ENCODE results near the gene SH2D7. TPM values are rescaled to one million over a fixed set of nuclear protein-coding genes. Genes with fewer than 3 reads are reported as not detected.

Gene SH2D7
- total RNA-seq, 1 experiment from 2014 or later = 0.36 TPM

GRCh38 chr15:78067328-78068228, 24.8 kb upstream of the SH2D7 start:
- H3K27ac ChIP-seq = peak overlapping the region; percentile 18
- no peaks in the 10 kb centered on the region for H3K9me3 ChIP-seq (replicated peaks)
- no peak overlapping the region for H3K4me3 ChIP-seq
- H3K27me3 ChIP-seq = no peaks in the 10 kb centered on the region
- H3K4me1 ChIP-seq = peaks cover 74% of the 10 kb centered on the region
- peak; percentile 90 to 95 for DNase-seq
- H3K36me3 ChIP-seq = 0 out of 2 replicates have a peak, but pooled peaks cover 2% of the 10 kb centered on the region

DNA sequence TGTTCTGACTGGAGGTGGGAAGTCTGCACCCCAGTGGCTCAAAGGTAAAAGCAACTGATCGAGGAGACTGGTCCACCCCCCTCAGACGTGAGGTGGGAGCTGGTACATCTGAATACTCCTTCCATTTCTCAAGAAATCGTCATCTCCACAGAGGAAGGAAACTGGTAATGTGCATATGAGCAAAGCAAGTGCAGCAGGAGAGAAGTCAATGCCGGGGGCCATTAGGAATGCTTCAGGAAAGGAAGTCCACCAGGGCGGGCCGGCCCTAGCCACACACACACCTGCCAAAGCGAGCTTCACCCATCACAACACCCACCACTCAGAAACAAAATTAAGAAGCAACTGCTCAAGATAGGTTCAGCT, 23.3 kb upstream of the SH2D7 start:
- H3K4me3 ChIP-seq = no peak overlapping the region
- H3K36me3 ChIP-seq = 0 out of 2 replicates have a peak, but pooled peaks cover 2% of the 10 kb centered on the region
- H3K9me3 ChIP-seq (replicated peaks) = no peaks in the 10 kb centered on the region
- no peak for DNase-seq
- H3K4me1 ChIP-seq = peaks cover 83% of the 10 kb centered on the region
- no peaks in the 10 kb centered on the region for H3K27me3 ChIP-seq
- H3K27ac ChIP-seq = peak overlapping the region; percentile 18

GRCh38 chr15:78069462-78070029, 22.8 kb upstream of the SH2D7 start:
- H3K27ac ChIP-seq = no peak overlapping the region
- H3K36me3 ChIP-seq = 0 out of 2 replicates have a peak, but pooled peaks cover 2% of the 10 kb centered on the region
- no peak for DNase-seq
- no peak overlapping the region for H3K4me3 ChIP-seq
- H3K9me3 ChIP-seq (replicated peaks) = no peaks in the 10 kb centered on the region
- peaks cover 78% of the 10 kb centered on the region for H3K4me1 ChIP-seq
- H3K27me3 ChIP-seq = no peaks in the 10 kb centered on the region

- peaks cover 72% of the 10 kb centered on the region for H3K4me1 ChIP-seq
- DNase-seq = no peak
- no peak overlapping the region for H3K4me3 ChIP-seq
- 0 out of 2 replicates have a peak, but pooled peaks cover 2% of the 10 kb centered on the region for H3K36me3 ChIP-seq
- no peaks in the 10 kb centered on the region for H3K9me3 ChIP-seq (replicated peaks)
- no peak overlapping the region for H3K27ac ChIP-seq
- H3K27me3 ChIP-seq = no peaks in the 10 kb centered on the region
Measured at GRCh38 chr15:78070049-78070700, 22.2 kb upstream of the SH2D7 start.

- DNase-seq = no peak
- no peak overlapping the region for H3K4me3 ChIP-seq
- peaks cover 69% of the 10 kb centered on the region for H3K4me1 ChIP-seq
- no peak overlapping the region for H3K27ac ChIP-seq
- H3K27me3 ChIP-seq = no peaks in the 10 kb centered on the region
- no peaks in the 10 kb centered on the region for H3K9me3 ChIP-seq (replicated peaks)
- H3K36me3 ChIP-seq = 0 out of 2 replicates have a peak, but pooled peaks cover 2% of the 10 kb centered on the region
Measured at GRCh38 chr15:78071383-78071782, 21.0 kb upstream of the SH2D7 start.

GRCh38 chr15:78072080-78072892, 20.1 kb upstream of the SH2D7 start:
- Histone ChIP-seq H3K4me3 (no peak overlapping the region), H3K4me1 (peaks cover 61% of the 10 kb centered on the region)
- no peak for DNase-seq

GRCh38 chr15:78073046-78073787, 19.1 kb upstream of the SH2D7 start:
- Histone ChIP-seq H3K4me1 (peaks cover 53% of the 10 kb centered on the region), H3K27ac (no peak overlapping the region), H3K27me3 (no peaks in the 10 kb centered on the region), H3K36me3 (0 out of 2 replicates have a peak, but pooled peaks cover 2% of the 10 kb centered on the region), H3K9me3 (replicated peaks) (no peaks in the 10 kb centered on the region), H3K4me3 (no peak overlapping the region)
- DNase-seq = no peak

More at GRCh38 chr15:78072080-78072892, 20.1 kb upstream of the SH2D7 start:
- Histone ChIP-seq H3K27ac (no peak overlapping the region), H3K27me3 (no peaks in the 10 kb centered on the region), H3K36me3 (0 out of 2 replicates have a peak, but pooled peaks cover 2% of the 10 kb centered on the region), H3K9me3 (replicated peaks) (no peaks in the 10 kb centered on the region)

GRCh38 chr15:78075490-78076230, 16.7 kb upstream of the SH2D7 start:
- Histone ChIP-seq H3K27ac (peak overlapping the region; percentile 25; the same call in 1 of the 2 replicates), H3K9me3 (replicated peaks) (no peaks in the 10 kb centered on the region), H3K27me3 (no peaks in the 10 kb centered on the region), H3K36me3 (0 out of 2 replicates have a peak, but pooled peaks cover 2% of the 10 kb centered on the region), H3K4me3 (peak overlapping the region; percentile 100), H3K4me1 (peaks cover 36% of the 10 kb centered on the region)
- DNase-seq = peak; percentile 47 to 66

DNA sequence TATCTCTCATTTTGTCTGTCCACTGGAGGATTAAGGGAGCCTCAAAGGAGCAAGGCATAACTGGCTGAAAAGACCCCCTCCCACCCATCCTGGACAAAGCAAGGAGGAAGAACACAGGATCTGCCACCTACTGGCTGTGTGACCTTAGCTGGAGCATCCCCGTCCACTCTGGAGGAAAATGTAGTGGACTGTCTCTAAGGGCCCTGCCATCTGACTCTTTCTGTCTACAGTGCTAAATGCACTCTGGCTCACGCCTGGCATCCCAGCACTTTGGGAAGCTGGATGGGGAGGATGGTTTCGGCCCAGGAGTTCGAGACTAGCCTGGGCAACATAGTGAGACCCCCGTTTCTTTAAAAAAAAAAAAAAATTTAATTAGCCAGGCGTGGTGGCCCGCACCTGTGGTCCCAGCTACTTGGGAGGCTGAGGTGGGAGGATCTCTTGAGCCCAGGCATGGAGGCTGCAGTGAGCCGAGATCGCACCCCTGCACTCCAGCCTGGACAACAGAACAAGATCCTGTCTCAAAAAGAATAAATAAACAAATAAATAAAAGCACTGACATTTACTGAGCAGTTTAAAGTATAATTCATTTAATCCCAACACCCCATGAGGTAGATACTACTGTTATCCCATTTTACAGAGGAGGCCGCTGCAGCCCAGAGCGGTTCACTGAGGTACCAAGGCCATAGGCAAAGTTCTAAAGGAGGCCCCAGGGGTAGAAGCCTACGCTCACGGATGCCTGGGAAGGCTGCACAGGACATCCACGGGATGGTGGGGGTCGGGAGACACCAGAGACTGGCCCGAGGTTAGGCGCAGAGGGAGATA, 15.9 kb upstream of the SH2D7 start:
- Histone ChIP-seq H3K27me3 (no peaks in the 10 kb centered on the region), H3K9me3 (replicated peaks) (no peaks in the 10 kb centered on the region), H3K4me3 (peak overlapping the region; percentile 100), H3K27ac (peak overlapping the region; percentile 86), H3K4me1 (peaks cover 33% of the 10 kb centered on the region), H3K36me3 (no peaks in the 10 kb centered on the region)
- no peak for DNase-seq

- Histone ChIP-seq H3K4me3 (peak within 1 kb of the TSS; percentile 100), H3K4me1 (peaks cover 33% of the 10 kb centered on the region), H3K27ac (peak within 1 kb of the TSS; percentile 86), H3K9me3 (replicated peaks) (no peaks in the 10 kb centered on the region), H3K36me3 (no peaks in the 10 kb centered on the region), H3K27me3 (no peaks in the 10 kb centered on the region)
- peak; percentile 68 to 69 for DNase-seq
Measured at GRCh38 chr15:78077053-78077870, 15.1 kb upstream of the SH2D7 start, which contains the start of gene TBC1D2B. Gene TBC1D2B, minus strand, starts transcription at chr15:78077711. Its CDS starts 59 bp downstream, at chr15:78077652.

DNA sequence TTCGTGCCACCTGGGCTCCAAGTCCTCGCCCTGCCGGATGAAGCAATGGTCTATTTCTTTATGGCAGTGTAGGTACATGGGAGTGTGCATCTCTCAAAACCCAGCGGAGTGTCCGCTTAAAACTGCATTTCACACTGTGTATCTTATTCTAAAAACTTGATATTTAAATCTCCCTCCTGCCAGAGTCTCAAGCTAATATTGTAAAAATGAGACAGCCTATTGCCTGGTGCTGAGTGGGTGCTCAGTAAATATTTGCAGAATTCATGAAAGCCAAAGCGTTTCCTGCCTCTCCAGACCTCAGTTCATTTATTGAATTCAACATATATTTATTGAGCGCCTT, 14.5 kb upstream of the SH2D7 start:
- DNase-seq = no peak
- peaks cover 28% of the 10 kb centered on the region for H3K4me1 ChIP-seq
- H3K4me3 ChIP-seq = peak overlapping the region; percentile 100
- H3K9me3 ChIP-seq (replicated peaks) = no peaks in the 10 kb centered on the region
- H3K36me3 ChIP-seq = no peaks in the 10 kb centered on the region
- no peaks in the 10 kb centered on the region for H3K27me3 ChIP-seq
- H3K27ac ChIP-seq = no peak overlapping the region

Data from SJCRH30 (cell line).